ENCODE results near the gene OR10K1.

Gene OR10K1

GRCh38 chr1:158516966-158517365, 55.3 kb downstream of the OR10K1 start:
- H3K27ac ChIP-seq = no peak overlapping the region
- H3K4me3 ChIP-seq = no peak overlapping the region

Data from skin epidermis (tissue), 12 donors.